ENCODE measurements around the gene S1PR4. TPM values are rescaled to one million over a fixed set of nuclear protein-coding genes. Genes with fewer than 3 reads are reported as not detected.

The S1PR4 gene
- total and polyA plus RNA-seq, 2 of the 8 experiments (the other 6 are each of a cell fraction or from before 2014, with no cell fraction given): not detected

GRCh38 chr19:3163943-3164342 is 14.6 kb upstream of the S1PR4 start (continued):
- no peak for TF ChIP-seq MAFK (IDR thresholded peaks at IDR 0.05; ENCODE audit: low read depth, low read length)
- no peak for TF ChIP-seq GABPA (IDR thresholded peaks at IDR 0.05; ENCODE audit: borderline replicate concordance, insufficient read depth, low read length)
